ENCODE results near the gene IL17RE. TPM values are rescaled to one million over a fixed set of nuclear protein-coding genes. Genes with fewer than 3 reads are reported as not detected.

Gene IL17RE
- polyA plus RNA-seq, 1 donor from 2014 or later = 0.52 TPM

GRCh38 chr3:9903904-9904303 is 1.3 kb downstream of the IL17RE start:
- Histone ChIP-seq H3K4me3 (ENCODE audit: low read length) (no peak overlapping the region), H3K27ac (ENCODE audit: low read length) (no peak overlapping the region), H2AFZ (ENCODE audit: low read depth, low read length) (no peak overlapping the region), H3K36me3 (ENCODE audit: insufficient read depth, low read length) (no peaks in the 10 kb centered on the region), H4K20me1 (ENCODE audit: insufficient read depth) (no peaks in the 10 kb centered on the region), H3F3A (ENCODE audit: insufficient read depth, low read length, poor library complexity, severe bottlenecking) (no peaks in the 10 kb centered on the region), H3K9me3 (ENCODE audit: low read length) (no peaks in the 10 kb centered on the region), H3K27me3 (ENCODE audit: insufficient read depth, low read depth, low read length) (no peaks in the 10 kb centered on the region), H3K9ac (ENCODE audit: low read length) (no peak overlapping the region), H3K9me2 (ENCODE audit: insufficient read depth, low read length) (no peaks in the 10 kb centered on the region), H3K4me2 (ENCODE audit: low read length) (no peak overlapping the region), H3K79me2 (replicated peaks; ENCODE audit: insufficient read depth, low read length) (no peaks in the 10 kb centered on the region)
- TF ChIP-seq TAF1 (IDR thresholded peaks at IDR 0.05; ENCODE audit: low read depth) = no peak
- no peak for TF ChIP-seq EP300 (conservative IDR thresholded peaks at IDR 0.05; ENCODE audit: poor library complexity, severe bottlenecking)
- no peak for TF ChIP-seq EZH2 (IDR thresholded peaks at IDR 0.05; ENCODE audit: borderline replicate concordance, insufficient read depth, low read length, poor library complexity, severe bottlenecking)
- TF ChIP-seq MXI1 (conservative IDR thresholded peaks at IDR 0.05; ENCODE audit: poor library complexity, severe bottlenecking) = no peak
- TF ChIP-seq REST (IDR thresholded peaks at IDR 0.05; ENCODE audit: borderline replicate concordance) = no peak
- TF ChIP-seq, protein P1, sequence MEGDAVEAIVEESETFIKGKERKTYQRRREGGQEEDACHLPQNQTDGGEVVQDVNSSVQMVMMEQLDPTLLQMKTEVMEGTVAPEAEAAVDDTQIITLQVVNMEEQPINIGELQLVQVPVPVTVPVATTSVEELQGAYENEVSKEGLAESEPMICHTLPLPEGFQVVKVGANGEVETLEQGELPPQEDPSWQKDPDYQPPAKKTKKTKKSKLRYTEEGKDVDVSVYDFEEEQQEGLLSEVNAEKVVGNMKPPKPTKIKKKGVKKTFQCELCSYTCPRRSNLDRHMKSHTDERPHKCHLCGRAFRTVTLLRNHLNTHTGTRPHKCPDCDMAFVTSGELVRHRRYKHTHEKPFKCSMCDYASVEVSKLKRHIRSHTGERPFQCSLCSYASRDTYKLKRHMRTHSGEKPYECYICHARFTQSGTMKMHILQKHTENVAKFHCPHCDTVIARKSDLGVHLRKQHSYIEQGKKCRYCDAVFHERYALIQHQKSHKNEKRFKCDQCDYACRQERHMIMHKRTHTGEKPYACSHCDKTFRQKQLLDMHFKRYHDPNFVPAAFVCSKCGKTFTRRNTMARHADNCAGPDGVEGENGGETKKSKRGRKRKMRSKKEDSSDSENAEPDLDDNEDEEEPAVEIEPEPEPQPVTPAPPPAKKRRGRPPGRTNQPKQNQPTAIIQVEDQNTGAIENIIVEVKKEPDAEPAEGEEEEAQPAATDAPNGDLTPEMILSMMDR (IDR thresholded peaks at IDR 0.05; ENCODE audit: poor library complexity, severe bottlenecking) = no peak
- no peak for TF ChIP-seq SMC3 (conservative IDR thresholded peaks at IDR 0.05; ENCODE audit: poor library complexity)
- no peak for TF ChIP-seq POLR2AphosphoS5 (IDR thresholded peaks at IDR 0.05)
- no peak for TF ChIP-seq RAD21 (conservative IDR thresholded peaks at IDR 0.05)

- H3K4me2 ChIP-seq (ENCODE audit: low read length) = no peak overlapping the region
- H3K36me3 ChIP-seq (ENCODE audit: insufficient read depth, low read length) = no peaks in the 10 kb centered on the region
- no peaks in the 10 kb centered on the region for H3K79me2 ChIP-seq (replicated peaks; ENCODE audit: insufficient read depth, low read length)
- no peaks in the 10 kb centered on the region for H3K9me3 ChIP-seq (ENCODE audit: low read length)
- no peak for TF ChIP-seq RAD21 (conservative IDR thresholded peaks at IDR 0.05)
- H3K9ac ChIP-seq (ENCODE audit: low read length) = no peak overlapping the region
- no peaks in the 10 kb centered on the region for H3K27me3 ChIP-seq (ENCODE audit: insufficient read depth, low read depth, low read length)
- H3F3A ChIP-seq (ENCODE audit: insufficient read depth, low read length, poor library complexity, severe bottlenecking) = no peaks in the 10 kb centered on the region
- H3K27ac ChIP-seq (ENCODE audit: low read length) = no peak overlapping the region
- no peaks in the 10 kb centered on the region for H3K9me2 ChIP-seq (ENCODE audit: insufficient read depth, low read length)
- no peaks in the 10 kb centered on the region for H4K20me1 ChIP-seq (ENCODE audit: insufficient read depth)
- no peak overlapping the region for H2AFZ ChIP-seq (ENCODE audit: low read depth, low read length)
- H3K4me3 ChIP-seq (ENCODE audit: low read length) = no peak overlapping the region
Measured at GRCh38 chr3:9906480-9906879, 3.8 kb downstream of the IL17RE start.

- H3K9me3 ChIP-seq (ENCODE audit: low read length) = no peaks in the 10 kb centered on the region
- no peak overlapping the region for H2AFZ ChIP-seq (ENCODE audit: low read depth, low read length)
- H3K4me2 ChIP-seq (ENCODE audit: low read length) = no peak overlapping the region
- no peaks in the 10 kb centered on the region for H4K20me1 ChIP-seq (ENCODE audit: insufficient read depth)
- TF ChIP-seq RAD21 (conservative IDR thresholded peaks at IDR 0.05) (no peak), TAF1 (IDR thresholded peaks at IDR 0.05; ENCODE audit: low read depth) (no peak), EP300 (conservative IDR thresholded peaks at IDR 0.05; ENCODE audit: poor library complexity, severe bottlenecking) (no peak)
- TF ChIP-seq, protein P1 (IDR thresholded peaks at IDR 0.05; ENCODE audit: poor library complexity, severe bottlenecking) = no peak
- H3F3A ChIP-seq (ENCODE audit: insufficient read depth, low read length, poor library complexity, severe bottlenecking) = no peaks in the 10 kb centered on the region
- H3K79me2 ChIP-seq (replicated peaks; ENCODE audit: insufficient read depth, low read length) = no peaks in the 10 kb centered on the region
- H3K9ac ChIP-seq (ENCODE audit: low read length) = no peak overlapping the region
- H3K36me3 ChIP-seq (ENCODE audit: insufficient read depth, low read length) = no peaks in the 10 kb centered on the region
- no peaks in the 10 kb centered on the region for H3K27me3 ChIP-seq (ENCODE audit: insufficient read depth, low read depth, low read length)
- no peaks in the 10 kb centered on the region for H3K9me2 ChIP-seq (ENCODE audit: insufficient read depth, low read length)
- H3K4me3 ChIP-seq (ENCODE audit: low read length) = no peak overlapping the region
- H3K27ac ChIP-seq (ENCODE audit: low read length) = no peak overlapping the region
Measured at GRCh38 chr3:9908286-9908685, 5.6 kb downstream of the IL17RE start.

Measured in neural cell (in vitro differentiated cells).